Heart left ventricle (tissue), 16 donors: ENCODE measurements around the gene NUP62. TPM values are rescaled to one million over a fixed set of nuclear protein-coding genes. Genes with fewer than 3 reads are reported as not detected.
A peak's percentile ranks its signal among the peaks of the same experiment; 100 is the strongest.

Experiments
- ATAC-seq, 4 donors: fragments of 200-7000 bp; cut with Tn5 transposase; one replicate each; pipeline ENCODE4 v1.9.1; 2020 to 2022; ENCODE audit warnings: moderate library complexity in 4 of 4, mild to moderate bottlenecking in 3 of 4, moderate number of reproducible peaks in 1 of 4
- DNase-seq, 5 donors: peaks; one replicate each; pipeline ENCODE4 v3.0.0-alpha.2; 2020
- H3K27ac ChIP-seq, 12 donors: fragments of 200-600 bp; sonication (generic) in 4 of 12; one replicate each; pipeline versions ENCODE4 v1.5.0 to v1.8.0; 2016 to 2022; ENCODE audit warnings: mild to moderate bottlenecking in 2 of 12
- H3K27me3 ChIP-seq, 9 donors: fragments of 200-600 bp; sonication (generic) in 2 of 9; one replicate each; pipeline versions ENCODE4 v1.5.1 to v1.8.0; 2016 to 2022; ENCODE audit warnings: mild to moderate bottlenecking in 3 of 9
- H3K36me3 ChIP-seq, 9 donors: fragments of 200-600 bp; sonication (generic) in 2 of 9; one replicate each; pipeline versions ENCODE4 v1.5.0 to v1.8.0; 2018 to 2022; ENCODE audit warnings: mild to moderate bottlenecking in 2 of 9
- H3K4me1 ChIP-seq, 12 donors: fragments of 200-600 bp; sonication (generic) in 4 of 12; one replicate each; pipeline versions ENCODE4 v1.5.0 to v1.8.0; 2016 to 2022; ENCODE audit warnings: mild to moderate bottlenecking in 3 of 12
- H3K4me3 ChIP-seq, 12 donors: fragments of 200-600 bp; sonication (generic) in 4 of 12; one replicate each; pipeline versions ENCODE4 v1.5.0 to v1.8.0; 2017 to 2022; ENCODE audit warnings: mild to moderate bottlenecking in 9 of 12, moderate library complexity in 4 of 12
- H3K9me3 ChIP-seq, 12 donors: fragments of 200-600 bp; sonication (generic) in 4 of 12; one replicate each; pipeline versions ENCODE4 v1.5.0 to v1.8.0; 2016 to 2022; ENCODE audit warnings: mild to moderate bottlenecking in 1 of 12
- POLR2A ChIP-seq, 2 donors: fragments of 450-650 bp; IDR thresholded peaks; one replicate each; pipeline ENCODE4 v1.6.1; 2017; ENCODE audit warnings: antibody characterized with exemption in 2 of 2, mild to moderate bottlenecking in 2 of 2, moderate library complexity in 2 of 2
- WGBS, 4 donors: extraction: QIAGEN DNeasy Blood & Tissue Kit in 2 of 4; methylation state at CpG; one replicate each; pipeline versions ENCODE4 v1.1.5 to v1.1.7; 2013 to 2018; 5-methylcytosine and 5-hydroxymethylcytosine counted together
- intact Hi-C, 10 donors: fragments of 100-400 bp; cut with DNase I; formaldehyde crosslinking; loops; one replicate each; pipeline versions ENCODE4 v1.11.1 to v1.14.2; 2022
- polyA plus RNA-seq, 2 donors: library from polyadenylated mRNA; stranded (reverse); fragments of 200-250 nt; gene quantifications; one replicate each; pipeline ENCODE4 v1.2.3, GENCODE V29; 2013
- total RNA-seq, 9 donors: library from RNA; depleted of rRNA in 2 of 9; stranded (reverse); fragments of >200 nt in 2 of 9; fragmentation: NEBNext Ultra II Directional in 3 of 9; extraction: Animal tissue kit (Norgen Biotek cat#: 25700) in 3 of 9; gene quantifications; one replicate each; pipeline versions ENCODE4 v1.1.0 to v1.2.4, GENCODE V29; 2016 to 2023
- TF ChIP-seq, protein P1 (sequence below), 12 donors: fragments of 200-600 bp; sonication (generic) in 4 of 12; IDR thresholded peaks; one replicate each; pipeline versions ENCODE4 v1.5.0 to v1.8.0; 2018 to 2022; ENCODE audit warnings: antibody characterized with exemption in 12 of 12, mild to moderate bottlenecking in 5 of 12
- donor health status: ischemic (EF 13 %, LVEDD 7.1; RV severe dilation, severe dysfunction).
- donor health status: healthy with polysubstance abuse.
- donor health status: DM: no; HTN: yes; CAD: no.
- donor health status: DM: no; HTN: no; CAD: no.
- donor health status: ischemic (EF 25% LVEDD 6.9; RV normal size, moderate dysfunction).
- donor health status: ischemic (EF 25% LVEDD 5.7; RV mildly dilated, moderate dysfunction).
- donor health status: healthy.
- donor health status: DM: yes; HTN: yes; CAD: no.
- donor health status: ischemic (EF 35%, LVEDD 5.7; RV mildly dilated, moderate dysfunction).
- donor health status: nonischemic (EF 11% LVEDD 7.7; RV severe dilation, severe dysfunction).
- donor health status: DM: yes; HTN: yes; CAD: no.
- donor health status: PGD.
- donor health status: ischemic (EF 29% LVEDD 5.4; RV normal size, mild dysfunction).
- donor health status: nonischemic (EF 23%, LVEDD 6.1; RV moderate dilation, normal function).

Gene NUP62
- total and polyA plus RNA-seq, 11 donors = 14.0 to 61.9 (median 33.0) TPM

DNA sequence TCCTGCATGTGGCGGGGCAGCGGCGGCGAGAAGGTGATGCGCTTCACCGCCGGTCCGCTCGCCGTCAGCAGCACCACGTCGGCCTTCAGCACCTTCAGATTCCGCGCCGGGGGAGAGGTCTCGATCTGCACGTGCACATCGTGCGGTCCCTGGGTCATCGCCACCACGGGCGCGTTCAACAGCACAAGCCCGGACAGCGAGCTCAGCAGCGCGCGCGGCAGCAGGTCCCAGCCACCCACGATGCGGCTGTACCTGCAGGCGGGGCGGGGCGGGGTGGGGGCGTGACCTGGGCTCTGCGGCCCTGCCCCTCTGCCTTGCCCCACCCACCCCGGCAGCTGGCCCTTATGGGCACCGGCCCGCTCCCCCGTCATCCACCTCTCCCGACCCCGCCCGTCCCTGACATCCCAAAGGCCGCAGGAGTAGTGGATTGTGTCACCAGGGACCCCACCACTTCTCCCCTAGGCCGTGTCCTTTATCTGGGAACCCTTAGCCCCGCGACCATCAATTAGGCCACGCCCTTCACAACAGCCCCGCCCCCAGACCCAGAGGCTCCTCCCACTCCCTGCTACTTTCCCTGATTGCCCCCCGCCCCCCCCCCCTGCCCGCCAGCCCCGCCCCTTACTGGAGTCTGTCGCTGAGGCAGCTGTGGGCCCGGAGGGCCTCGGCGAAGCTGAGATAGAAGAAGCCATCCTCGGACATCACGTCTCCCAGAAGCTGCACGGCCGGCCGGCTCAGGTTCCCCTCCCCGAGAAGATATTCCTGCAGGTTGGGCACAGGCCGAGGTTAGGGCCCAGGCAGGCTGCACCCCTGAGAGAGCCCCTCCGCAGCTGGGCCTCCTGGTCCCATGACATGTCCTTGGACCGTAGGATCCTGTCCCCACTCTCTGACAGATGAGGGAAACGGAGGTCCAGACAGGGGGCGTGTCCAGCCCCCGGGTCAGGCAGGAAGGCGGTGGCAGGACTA lies 38.7 kb downstream of the NUP62 start:
- peak overlapping the region in 1 of 12 donors; percentile 54 for H3K27ac ChIP-seq
- ATAC-seq (peak in 2 of 4 donors; percentile 26 to 35), DNase-seq (peak in 2 of 5 donors; percentile 20 to 68)
- TF ChIP-seq, protein P1, sequence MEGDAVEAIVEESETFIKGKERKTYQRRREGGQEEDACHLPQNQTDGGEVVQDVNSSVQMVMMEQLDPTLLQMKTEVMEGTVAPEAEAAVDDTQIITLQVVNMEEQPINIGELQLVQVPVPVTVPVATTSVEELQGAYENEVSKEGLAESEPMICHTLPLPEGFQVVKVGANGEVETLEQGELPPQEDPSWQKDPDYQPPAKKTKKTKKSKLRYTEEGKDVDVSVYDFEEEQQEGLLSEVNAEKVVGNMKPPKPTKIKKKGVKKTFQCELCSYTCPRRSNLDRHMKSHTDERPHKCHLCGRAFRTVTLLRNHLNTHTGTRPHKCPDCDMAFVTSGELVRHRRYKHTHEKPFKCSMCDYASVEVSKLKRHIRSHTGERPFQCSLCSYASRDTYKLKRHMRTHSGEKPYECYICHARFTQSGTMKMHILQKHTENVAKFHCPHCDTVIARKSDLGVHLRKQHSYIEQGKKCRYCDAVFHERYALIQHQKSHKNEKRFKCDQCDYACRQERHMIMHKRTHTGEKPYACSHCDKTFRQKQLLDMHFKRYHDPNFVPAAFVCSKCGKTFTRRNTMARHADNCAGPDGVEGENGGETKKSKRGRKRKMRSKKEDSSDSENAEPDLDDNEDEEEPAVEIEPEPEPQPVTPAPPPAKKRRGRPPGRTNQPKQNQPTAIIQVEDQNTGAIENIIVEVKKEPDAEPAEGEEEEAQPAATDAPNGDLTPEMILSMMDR (IDR thresholded peaks at IDR 0.05) = peak in 2 of 12 donors; percentile 6 to 35
- TF ChIP-seq POLR2A (IDR thresholded peaks at IDR 0.05) = no peak
- no peaks in the 10 kb centered on the region for H3K9me3 ChIP-seq
- WGBS, 4 donors = 7 to 21% (median 13%) methylated on average over 32 to 69 of the region's 69 CpGs
- H3K4me3 ChIP-seq = peak overlapping the region in 10 of 12 donors; percentile 4 to 48 (median 30)
- peaks cover 0 to 23% (median 11%) of the 10 kb centered on the region in 12 donors for H3K4me1 ChIP-seq
- intact Hi-C loops = no loop called here
- peaks cover 0 to 27% (median 11%) of the 10 kb centered on the region in 9 donors for H3K36me3 ChIP-seq
- H3K27me3 ChIP-seq = peaks cover 0 to 11% (median 0%) of the 10 kb centered on the region in 9 donors

DNA sequence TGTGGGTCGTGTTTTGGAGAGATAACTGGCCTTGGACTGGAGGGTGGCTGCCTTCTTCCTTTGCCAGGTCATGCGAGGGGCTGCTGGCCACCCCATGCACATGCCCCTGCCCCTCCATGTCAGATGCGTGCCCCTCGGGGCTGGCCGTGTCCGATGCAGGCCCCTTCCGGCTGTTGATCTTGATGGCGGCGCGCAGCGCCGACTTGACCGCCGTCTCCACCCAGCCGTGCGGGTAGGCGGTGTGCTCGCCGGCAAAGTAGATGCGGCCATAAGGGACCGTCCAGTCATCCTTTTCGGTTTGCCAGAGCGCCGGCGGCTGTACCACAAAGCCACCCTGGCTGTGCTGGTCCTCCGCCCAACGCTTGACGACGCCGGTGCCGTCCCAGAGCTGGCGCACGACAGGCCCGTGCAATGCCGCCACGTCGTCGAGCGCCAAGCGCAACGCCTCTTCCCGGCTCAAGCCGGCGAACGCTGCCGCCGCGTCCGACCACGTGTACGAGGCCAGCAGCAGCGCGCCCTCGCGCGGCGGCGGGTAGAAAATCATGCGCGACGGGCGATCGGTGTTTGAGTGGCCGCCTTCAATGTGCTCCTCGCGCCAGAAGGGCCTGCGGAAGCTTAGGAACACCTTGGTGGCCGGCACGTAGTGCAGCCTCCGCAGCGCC lies 39.5 kb downstream of the NUP62 start:
- TF ChIP-seq POLR2A (IDR thresholded peaks at IDR 0.05) = no peak
- TF ChIP-seq, protein P1 (IDR thresholded peaks at IDR 0.05) = peak; percentile 65 to 89 (median 78)
- Histone ChIP-seq H3K4me1 (peaks cover 0 to 23% (median 11%) of the 10 kb centered on the region in 12 donors), H3K27me3 (peaks cover 0 to 11% (median 0%) of the 10 kb centered on the region in 9 donors), H3K36me3 (peaks cover 0 to 34% (median 19%) of the 10 kb centered on the region in 9 donors), H3K4me3 (peak overlapping the region in 10 of 12 donors; percentile 4 to 48 (median 30)), H3K9me3 (no peaks in the 10 kb centered on the region), H3K27ac (peak overlapping the region in 2 of 12 donors; percentile 4 to 54)
- intact Hi-C loops = no loop called here
- WGBS, 4 donors = 17 to 47% (median 24%) methylated on average over 10 to 71 of the region's 71 CpGs
- DNase-seq = peak; percentile 75 to 90 (median 80)
- ATAC-seq = peak in 3 of 4 donors; percentile 55 to 67 (median 57)

DNA sequence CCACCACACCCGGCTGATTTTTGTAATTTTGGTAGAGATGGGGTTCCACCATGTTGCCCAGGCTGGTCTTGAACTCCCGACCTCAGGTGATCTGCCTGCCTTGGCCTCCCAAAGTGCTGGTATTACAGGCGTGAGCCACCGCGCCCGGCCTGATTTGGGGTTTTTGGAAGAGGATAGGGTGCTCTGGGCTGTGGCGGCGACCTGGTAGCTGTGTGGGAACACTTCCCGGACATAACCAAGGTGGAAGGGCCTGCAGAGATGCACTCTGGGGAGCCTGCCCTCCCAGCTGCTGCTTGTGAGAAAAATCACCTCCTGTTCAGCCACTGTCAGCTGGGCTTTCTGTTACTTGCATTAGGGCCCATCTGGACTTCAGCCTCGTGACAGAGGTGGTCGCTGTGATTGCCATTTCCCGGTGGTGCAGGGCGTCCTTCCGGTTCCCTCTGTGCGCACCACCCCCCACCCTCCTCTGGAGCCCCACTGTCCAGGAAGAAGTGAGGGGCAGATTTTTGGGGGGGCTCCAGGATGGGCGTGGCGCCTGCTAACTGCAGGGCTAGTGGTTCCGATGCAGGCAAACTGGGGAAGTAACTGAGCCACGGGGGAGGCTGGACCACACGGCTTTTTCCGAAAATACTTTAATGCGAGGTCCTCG lies 40.1 kb downstream of the NUP62 start:
- Histone ChIP-seq H3K36me3 (peaks cover 1 to 40% (median 25%) of the 10 kb centered on the region in 9 donors), H3K9me3 (no peaks in the 10 kb centered on the region), H3K4me1 (peaks cover 0 to 23% (median 11%) of the 10 kb centered on the region in 12 donors), H3K27ac (no peak overlapping the region), H3K4me3 (no peak overlapping the region), H3K27me3 (peaks cover 0 to 11% (median 0%) of the 10 kb centered on the region in 9 donors)
- peak in 2 of 5 donors; percentile 24 to 54 for DNase-seq
- TF ChIP-seq, protein P1 (IDR thresholded peaks at IDR 0.05) = no peak
- TF ChIP-seq POLR2A (IDR thresholded peaks at IDR 0.05) = no peak
- peak in 1 of 4 donors; percentile 11 for ATAC-seq
- 77 to 92% (median 85%) methylated on average over 21 to 23 of the region's 23 CpGs for WGBS, 4 donors
- intact Hi-C loops = no loop called here
